Measurements from ENCODE around the gene RIPOR3.
"Not testable (repeated sequence)": the region's sequence is repeated elsewhere in the genome, so short reads cannot be mapped to it uniquely, and the experiment has no call there.

The RIPOR3 gene

GRCh38 chr20:50634191-50634590 is 57.2 kb downstream of the RIPOR3 start:
- DNase-seq (ENCODE audit: low read depth in 2 of 2) = no peak

- no peak for DNase-seq (ENCODE audit: low read depth in 2 of 2)
Measured at GRCh38 chr20:50633361-50633760, 58.0 kb downstream of the RIPOR3 start.

GRCh38 chr20:50632701-50633100 is 58.6 kb downstream of the RIPOR3 start:
- no peak for DNase-seq (ENCODE audit: low read depth in 2 of 2)

- no peak for DNase-seq (ENCODE audit: low read depth in 2 of 2)
Measured at GRCh38 chr20:50632236-50632635, 59.1 kb downstream of the RIPOR3 start.

- DNase-seq (ENCODE audit: low read depth in 2 of 2) = no peak
Measured at GRCh38 chr20:50630578-50631263, 60.6 kb downstream of the RIPOR3 start.

GRCh38 chr20:50629670-50630045 is 61.7 kb downstream of the RIPOR3 start:
- DNase-seq (ENCODE audit: low read depth in 2 of 2) = no peak

- no peak for DNase-seq (ENCODE audit: low read depth in 2 of 2)
Measured at GRCh38 chr20:50628853-50629669, 62.3 kb downstream of the RIPOR3 start.

- no peak for DNase-seq (ENCODE audit: low read depth in 2 of 2)
Measured at GRCh38 chr20:50628332-50628731, 63.0 kb downstream of the RIPOR3 start.

- DNase-seq (ENCODE audit: low read depth in 2 of 2) = no peak
Measured at GRCh38 chr20:50627747-50628146, 63.6 kb downstream of the RIPOR3 start.

GRCh38 chr20:50625986-50626677 is 65.2 kb downstream of the RIPOR3 start:
- DNase-seq (ENCODE audit: low read depth in 2 of 2) = no peak

GRCh38 chr20:50624351-50625016 is 66.9 kb downstream of the RIPOR3 start:
- DNase-seq (ENCODE audit: low read depth in 2 of 2) = no peak

GRCh38 chr20:50621068-50621665 is 70.2 kb downstream of the RIPOR3 start:
- no peak for DNase-seq (ENCODE audit: low read depth in 2 of 2)

GRCh38 chr20:50620459-50620858 is 70.9 kb downstream of the RIPOR3 start:
- DNase-seq (ENCODE audit: low read depth in 2 of 2) = not testable (repeated sequence)

GRCh38 chr20:50618537-50618936 is 72.8 kb downstream of the RIPOR3 start:
- no peak for DNase-seq (ENCODE audit: low read depth in 2 of 2)

- no peak for DNase-seq (ENCODE audit: low read depth in 2 of 2)
Measured at GRCh38 chr20:50617022-50617421, 74.3 kb downstream of the RIPOR3 start.

- no peak for DNase-seq (ENCODE audit: low read depth in 2 of 2)
Measured at GRCh38 chr20:50615407-50615806, 75.9 kb downstream of the RIPOR3 start.

GRCh38 chr20:50613438-50614169 is 77.7 kb downstream of the RIPOR3 start:
- DNase-seq (ENCODE audit: low read depth in 2 of 2) = no peak

GRCh38 chr20:50611128-50611810 is 80.1 kb downstream of the RIPOR3 start:
- no peak for DNase-seq (ENCODE audit: low read depth in 2 of 2)

- no peak for DNase-seq (ENCODE audit: low read depth in 2 of 2)
Measured at GRCh38 chr20:50610212-50610718, 81.1 kb downstream of the RIPOR3 start.

GRCh38 chr20:50609438-50609989 is 81.8 kb downstream of the RIPOR3 start:
- no peak for DNase-seq (ENCODE audit: low read depth in 2 of 2)

Data from stimulated activated CD8-positive, alpha-beta memory T cell treated with anti-CD3 and anti-CD28 coated beads, Interleukin-7, amount 100 ng/mL, for 1 hour (primary cell).